Parathyroid adenoma (tissue), 2 donors: ENCODE measurements around the gene RNASEH2A.

Source experiments
- H2AFZ ChIP-seq: fragments of 300-600 bp; sonication (generic); one replicate; pipeline ENCODE4 v1.7.0; 2017; ENCODE audit warnings: antibody characterized with exemption, mild to moderate bottlenecking
- H3K27ac ChIP-seq: fragments of 300-600 bp; sonication (generic); one replicate; pipeline ENCODE4 v1.7.0; 2017
- H3K27me3 ChIP-seq: fragments of 300-600 bp; sonication (generic); one replicate; pipeline ENCODE4 v1.7.0; 2017; ENCODE audit warnings: low read length; ENCODE audit not compliant: control insufficient read depth, insufficient read depth
- H3K36me3 ChIP-seq: fragments of 300-600 bp; sonication (generic); one replicate; pipeline ENCODE4 v1.7.0; 2017; ENCODE audit warnings: low read length; ENCODE audit not compliant: control insufficient read depth, insufficient read depth
- H3K4me1 ChIP-seq: fragments of 300-600 bp; sonication (generic); one replicate; pipeline ENCODE4 v1.7.0; 2017; ENCODE audit warnings: control low read depth
- H3K4me2 ChIP-seq: fragments of 300-600 bp; sonication (generic); one replicate; pipeline ENCODE4 v1.7.0; 2017; ENCODE audit warnings: low read length
- H3K4me3 ChIP-seq: fragments of 300-600 bp; sonication (generic); one replicate; pipeline ENCODE4 v1.7.0; 2017; ENCODE audit warnings: low read depth, low read length
- H3K79me2 ChIP-seq: fragments of 300-600 bp; sonication (generic); one replicate; pipeline ENCODE4 v1.7.0; 2017; ENCODE audit warnings: control low read depth
- H3K9ac ChIP-seq: fragments of 300-600 bp; sonication (generic); one replicate; pipeline ENCODE4 v1.7.0; 2017; ENCODE audit warnings: mild to moderate bottlenecking
- H3K9me3 ChIP-seq: fragments of 300-600 bp; sonication (generic); one replicate; pipeline ENCODE4 v1.7.0; 2017; ENCODE audit warnings: low read length; ENCODE audit not compliant: control insufficient read depth
- TF ChIP-seq, protein P1 (sequence below): fragments of 300-600 bp; sonication (generic); IDR thresholded peaks from one replicate; pipeline ENCODE4 v1.7.0; 2017; ENCODE audit warnings: antibody characterized with exemption, mild to moderate bottlenecking
- donor health status: primary hyperparathyroidism.

RNASEH2A gene

DNA sequence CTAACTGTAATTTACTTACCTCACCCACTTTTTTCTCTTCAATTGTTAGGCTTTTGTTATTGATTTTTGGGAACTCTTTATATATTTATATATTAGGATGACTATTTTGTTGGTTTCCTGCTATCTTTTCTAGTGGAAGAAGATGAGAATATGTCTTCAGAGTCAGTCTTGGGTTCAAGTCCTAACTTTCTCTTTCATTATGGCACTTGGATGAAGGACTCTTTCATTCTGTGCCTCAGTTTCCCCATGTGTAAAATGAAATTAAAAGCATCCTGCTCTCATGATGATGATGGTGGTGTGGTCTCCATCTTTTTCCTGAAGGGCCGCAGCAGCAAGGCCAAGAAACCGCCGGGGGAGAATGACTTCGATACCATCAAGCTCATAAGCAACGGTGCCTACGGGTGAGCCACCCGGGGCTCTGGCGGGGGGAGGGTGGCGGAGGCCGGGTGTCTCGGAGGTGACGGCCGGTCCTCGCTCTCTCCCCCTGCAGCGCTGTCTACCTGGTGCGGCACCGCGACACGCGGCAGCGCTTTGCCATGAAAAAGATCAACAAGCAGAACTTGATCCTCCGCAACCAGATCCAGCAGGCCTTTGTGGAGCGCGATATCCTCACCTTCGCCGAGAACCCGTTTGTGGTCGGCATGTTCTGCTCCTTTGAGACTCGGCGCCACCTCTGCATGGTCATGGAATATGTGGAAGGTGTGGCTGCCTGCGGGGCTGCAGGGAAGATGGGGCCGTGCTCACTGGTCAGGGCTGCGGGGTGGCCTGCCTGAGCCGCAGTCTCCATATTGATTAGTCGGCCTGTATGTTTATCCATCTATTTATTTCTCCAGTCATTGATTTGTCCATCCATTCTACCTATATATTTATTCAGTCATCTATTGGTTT, 51.9 kb downstream of the RNASEH2A start:
- H3K9me3 ChIP-seq: peaks cover 3% of the 10 kb centered on the region
- no peak overlapping the region for H3K27ac ChIP-seq
- H3K9ac ChIP-seq: no peak overlapping the region
- no peak overlapping the region for H2AFZ ChIP-seq
- no peak overlapping the region for H3K4me2 ChIP-seq
- TF ChIP-seq, protein P1, sequence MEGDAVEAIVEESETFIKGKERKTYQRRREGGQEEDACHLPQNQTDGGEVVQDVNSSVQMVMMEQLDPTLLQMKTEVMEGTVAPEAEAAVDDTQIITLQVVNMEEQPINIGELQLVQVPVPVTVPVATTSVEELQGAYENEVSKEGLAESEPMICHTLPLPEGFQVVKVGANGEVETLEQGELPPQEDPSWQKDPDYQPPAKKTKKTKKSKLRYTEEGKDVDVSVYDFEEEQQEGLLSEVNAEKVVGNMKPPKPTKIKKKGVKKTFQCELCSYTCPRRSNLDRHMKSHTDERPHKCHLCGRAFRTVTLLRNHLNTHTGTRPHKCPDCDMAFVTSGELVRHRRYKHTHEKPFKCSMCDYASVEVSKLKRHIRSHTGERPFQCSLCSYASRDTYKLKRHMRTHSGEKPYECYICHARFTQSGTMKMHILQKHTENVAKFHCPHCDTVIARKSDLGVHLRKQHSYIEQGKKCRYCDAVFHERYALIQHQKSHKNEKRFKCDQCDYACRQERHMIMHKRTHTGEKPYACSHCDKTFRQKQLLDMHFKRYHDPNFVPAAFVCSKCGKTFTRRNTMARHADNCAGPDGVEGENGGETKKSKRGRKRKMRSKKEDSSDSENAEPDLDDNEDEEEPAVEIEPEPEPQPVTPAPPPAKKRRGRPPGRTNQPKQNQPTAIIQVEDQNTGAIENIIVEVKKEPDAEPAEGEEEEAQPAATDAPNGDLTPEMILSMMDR: no peak
- H3K4me3 ChIP-seq: no peak overlapping the region
- H3K4me1 ChIP-seq: no peaks in the 10 kb centered on the region
- no peaks in the 10 kb centered on the region for H3K79me2 ChIP-seq
- H3K36me3 ChIP-seq: no peaks in the 10 kb centered on the region
- no peaks in the 10 kb centered on the region for H3K27me3 ChIP-seq

DNA sequence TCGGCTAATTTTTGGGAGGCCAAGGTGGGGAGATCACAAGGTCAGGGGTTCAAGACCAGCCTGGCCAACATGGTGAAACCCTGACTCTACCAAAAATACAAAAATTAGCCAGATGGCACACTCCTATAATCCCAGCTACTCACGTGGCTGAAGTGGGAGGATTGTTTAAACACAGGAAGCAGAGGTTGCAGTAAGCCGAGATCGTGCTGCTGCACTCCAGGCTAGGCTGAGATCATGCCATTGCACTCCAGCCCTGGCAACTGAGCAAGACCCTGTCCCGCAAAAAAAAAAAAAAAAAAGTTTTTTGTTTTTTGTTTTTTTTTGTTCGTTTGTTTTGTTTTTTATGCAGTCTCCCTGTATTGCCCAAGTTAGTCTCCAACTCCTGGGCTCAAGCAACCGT, 53.2 kb downstream of the RNASEH2A start:
- Histone ChIP-seq H3K4me1 (no peaks in the 10 kb centered on the region), H3K4me3 (no peak overlapping the region), H3K9ac (no peak overlapping the region), H3K9me3 (peaks cover 3% of the 10 kb centered on the region), H3K4me2 (no peak overlapping the region), H3K27me3 (no peaks in the 10 kb centered on the region), H2AFZ (no peak overlapping the region), H3K27ac (no peak overlapping the region), H3K36me3 (no peaks in the 10 kb centered on the region), H3K79me2 (no peaks in the 10 kb centered on the region)
- TF ChIP-seq, protein P1: no peak
